ENCODE measurements around the gene SEMA4A.

DNA sequence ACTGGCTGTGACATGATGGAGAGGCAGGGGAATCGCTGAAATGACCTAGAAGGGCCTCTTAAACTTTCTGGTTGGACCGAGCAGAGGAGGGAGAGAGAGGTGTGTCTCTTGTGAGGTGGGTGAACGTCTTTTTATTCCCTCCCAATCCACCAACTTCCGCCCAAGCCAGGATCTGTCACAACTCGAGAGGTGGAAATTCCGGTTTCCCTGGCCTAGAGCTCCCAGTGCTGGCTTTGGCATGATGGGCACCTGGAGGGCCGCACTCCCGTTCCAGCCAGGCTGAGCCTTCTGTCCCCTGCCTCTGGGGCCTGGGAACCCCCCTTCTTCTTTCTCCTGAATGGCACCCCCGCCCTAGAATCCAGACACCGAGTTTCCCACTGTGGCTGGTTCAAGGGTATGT lies at the start of gene SEMA4A:
- TF ChIP-seq EP300 (IDR thresholded peaks at IDR 0.05; ENCODE audit: borderline replicate concordance in 1 of 2, low read depth in 2 of 2, low read length in 2 of 2), result no peak
- no peak for TF ChIP-seq TEAD4 (IDR thresholded peaks at IDR 0.05; ENCODE audit: low read depth, low read length)
- no peak for TF ChIP-seq CTCF (IDR thresholded peaks at IDR 0.05; ENCODE audit: control extremely low read depth in 1 of 3, insufficient read depth in 1 of 3, low read depth in 1 of 3, low read length in 3 of 3)
- no peak for TF ChIP-seq KDM1A (IDR thresholded peaks at IDR 0.05; ENCODE audit: borderline replicate concordance, low read length)
- TF ChIP-seq SRF (IDR thresholded peaks at IDR 0.05; ENCODE audit: low read depth, low read length), result no peak
- no peak for TF ChIP-seq POLR2A (IDR thresholded peaks at IDR 0.05; ENCODE audit: control extremely low read depth in 1 of 2, low read depth in 2 of 2, low read length in 2 of 2)
- no peak for TF ChIP-seq CREB1 (IDR thresholded peaks at IDR 0.05)
- no peak for TF ChIP-seq POLR2AphosphoS5 (IDR thresholded peaks at IDR 0.05; ENCODE audit: low read depth, low read length)
